HepG2 (cell line): Measurements from ENCODE around the gene MTREX. TPM values are rescaled to one million over a fixed set of nuclear protein-coding genes. Genes with fewer than 3 reads are reported as not detected.

Source experiments
- ATAC-seq: fragments of 200-7000 bp; cut with Tn5 transposase; 3 replicates; pipeline ENCODE4 v1.9.1; 2020; ENCODE audit warnings: mild to moderate bottlenecking, moderate library complexity
- BruUV-seq: library from RNA; stranded (reverse); fragments of 400-500 nt; replicated peaks from 2 replicates; lab custom pipeline; 2021; lab: Mats Ljungman, UMichigan
- CTCF ChIA-PET: fragments of 300-600 bp; formaldehyde crosslinking; extraction: SDS; loops from one replicate; lab custom pipeline; 2021; ENCODE audit warnings: low total read pairs, inconsistent platforms, low intra/inter-chr PET ratio; lab: Yijun Ruan, JAX
- POLR2A ChIA-PET: fragments of 350-600 bp; sonication (Branson Sonifier 250); formaldehyde crosslinking; loops from one replicate; lab custom pipeline; 2020; ENCODE audit warnings: antibody characterized with exemption, inconsistent platforms; lab: Yijun Ruan, JAX
- DNase-seq: peaks from one replicate; pipeline ENCODE4 v3.0.0-alpha.2; 2015; ENCODE audit warnings: low spot score
- FAIRE-seq: peaks from 3 replicates; lab custom pipeline; 2011; peaks lifted over from hg19 to GRCh38; lab: Jason Lieb, UNC
- H2AFZ ChIP-seq: one replicate; pipeline ENCODE4 v1.6.1; 2011; ENCODE audit warnings: low read length, inconsistent platforms
- H3K27ac ChIP-seq: fragments of 300-600 bp; 3 replicates; pipeline ENCODE4 v1.8.0; 2011; ENCODE audit warnings: mixed run types, mild to moderate bottlenecking, mixed read lengths, low read length, inconsistent platforms; ENCODE audit not compliant: insufficient read depth; ENCODE audit errors: extremely low read length
- H3K27me3 ChIP-seq, 2 experiments: fragments of 200-600 bp in 1 of 2; 2 replicates in 1 of 2; 3 replicates in 1 of 2; pipeline versions ENCODE4 v1.6.0 to v1.8.0; 2011; ENCODE audit warnings: low read length in 2 of 2, mild to moderate bottlenecking in 2 of 2, moderate library complexity in 2 of 2, inconsistent platforms in 1 of 2; ENCODE audit not compliant: insufficient read depth in 2 of 2, control insufficient read depth in 1 of 2
- H3K36me3 ChIP-seq, 2 experiments: fragments of 200-600 bp in 1 of 2; replicated peaks in 1 of 2; 2 replicates in 1 of 2; 3 replicates in 1 of 2; pipeline versions ENCODE4 v1.5.1 to v1.8.0; 2011; ENCODE audit warnings: low read length in 2 of 2, inconsistent platforms in 1 of 2; ENCODE audit not compliant: insufficient read depth in 2 of 2, control insufficient read depth in 1 of 2
- H3K4me1 ChIP-seq: 2 replicates; pipeline ENCODE4 v1.5.1; 2012; ENCODE audit warnings: low read length, inconsistent platforms; ENCODE audit not compliant: insufficient read depth
- H3K4me2 ChIP-seq: 2 replicates; pipeline ENCODE4 v1.6.0; 2011; ENCODE audit warnings: low read depth, low read length, inconsistent platforms
- H3K4me3 ChIP-seq, 3 experiments: fragments of 200-600 bp in 1 of 3; sonication (generic), shearing (Covaris generic) in 1 of 3; replicated peaks in 1 of 3; 2 replicates each; pipeline ENCODE4 v1.5.1; 2011 to 2016; ENCODE audit warnings: low read length in 3 of 3, inconsistent platforms in 2 of 3, low read depth in 2 of 3, mild to moderate bottlenecking in 2 of 3, control low read depth in 1 of 3, mixed read lengths in 1 of 3; ENCODE audit not compliant: insufficient read depth in 1 of 3
- H3K79me2 ChIP-seq: one replicate; pipeline ENCODE4 v1.6.1; 2011; ENCODE audit warnings: low read length, inconsistent platforms; ENCODE audit not compliant: insufficient read depth
- H3K9ac ChIP-seq: 2 replicates; pipeline ENCODE4 v1.6.0; 2011; ENCODE audit warnings: mild to moderate bottlenecking, low read depth, low read length, inconsistent platforms; ENCODE audit not compliant: insufficient read depth
- H3K9me3 ChIP-seq: 2 replicates; pipeline ENCODE4 v1.5.1; 2012; ENCODE audit warnings: mild to moderate bottlenecking, low read length
- H4K20me1 ChIP-seq: 2 replicates; pipeline ENCODE4 v1.6.0; 2011; ENCODE audit warnings: inconsistent platforms, mild to moderate bottlenecking, low read length, moderate library complexity; ENCODE audit not compliant: insufficient read depth
- EEA1 ChIP-seq: sonication (generic); formaldehyde crosslinking; IDR thresholded peaks from 2 replicates; pipeline ENCODE4 v1.5.1; 2020; ENCODE audit warnings: mild to moderate bottlenecking, missing genetic modification reagents, borderline replicate concordance
- EED ChIP-seq: sonication (generic); formaldehyde crosslinking; IDR thresholded peaks from 2 replicates; pipeline ENCODE4 v1.5.0; 2020; ENCODE audit warnings: mild to moderate bottlenecking, missing genetic modification reagents
- ELK4 ChIP-seq: sonication (generic); formaldehyde crosslinking; IDR thresholded peaks from 2 replicates; pipeline ENCODE4 v1.9.0; 2021; ENCODE audit warnings: missing genetic modification reagents, borderline replicate concordance
- GRHL1 ChIP-seq: sonication (generic); formaldehyde crosslinking; conservative IDR thresholded peaks from 2 replicates; pipeline ENCODE4 v1.8.0; 2022; ENCODE audit warnings: missing genetic modification reagents
- HDAC2 ChIP-seq: sonication (generic); formaldehyde crosslinking; IDR thresholded peaks from 2 replicates; pipeline ENCODE4 v1.4.0; 2020; ENCODE audit warnings: missing genetic modification reagents
- KDM2A ChIP-seq: sonication (generic); formaldehyde crosslinking; IDR thresholded peaks from 2 replicates; pipeline ENCODE4 v1.4.0; 2020; ENCODE audit warnings: low read depth, missing genetic modification reagents, borderline replicate concordance
- MBNL3 ChIP-seq: fragments of 250-450 bp; sonication (Bioruptor Pico); conservative IDR thresholded peaks from 2 replicates; pipeline ENCODE4 v1.8.0; 2022; ENCODE audit warnings: mild to moderate bottlenecking, inconsistent platforms
- MIXL1 ChIP-seq: IDR thresholded peaks from 2 replicates; pipeline ENCODE4 v1.6.1; 2016
- NFIB ChIP-seq: sonication (generic); formaldehyde crosslinking; IDR thresholded peaks from 2 replicates; pipeline ENCODE4 v1.9.0; 2021; ENCODE audit warnings: missing genetic modification reagents, mild to moderate bottlenecking, borderline replicate concordance
- PHF21A ChIP-seq: sonication (generic); formaldehyde crosslinking; IDR thresholded peaks from 2 replicates; pipeline ENCODE4 v1.5.0; 2020; ENCODE audit warnings: mild to moderate bottlenecking, missing genetic modification reagents
- ZKSCAN8 ChIP-seq: IDR thresholded peaks from 2 replicates; pipeline ENCODE4 v1.6.1; 2016; ENCODE audit warnings: borderline replicate concordance, missing genetic modification reagents, missing compliant biosample characterization
- ZNF383 ChIP-seq: sonication (generic); formaldehyde crosslinking; IDR thresholded peaks from 2 replicates; pipeline ENCODE4 v1.4.0; 2020; ENCODE audit warnings: missing genetic modification reagents, mild to moderate bottlenecking, borderline replicate concordance
- ZNF431 ChIP-seq: sonication (generic); formaldehyde crosslinking; IDR thresholded peaks from 2 replicates; pipeline ENCODE4 v1.9.0; 2022; ENCODE audit warnings: missing genetic modification reagents, low read depth, mild to moderate bottlenecking, borderline replicate concordance
- ZNF556 ChIP-seq: sonication (generic); formaldehyde crosslinking; IDR thresholded peaks from 2 replicates; pipeline ENCODE4 v1.4.0; 2020; ENCODE audit warnings: mild to moderate bottlenecking, missing genetic modification reagents, borderline replicate concordance
- ZNF713 ChIP-seq: sonication (generic); formaldehyde crosslinking; IDR thresholded peaks from 2 replicates; pipeline ENCODE4 v1.4.0; 2020; ENCODE audit warnings: mild to moderate bottlenecking, missing genetic modification reagents
- WGBS: methylation state at CpG from one replicate; pipeline ENCODE4 v1.1.6; 2017; ENCODE audit warnings: low lambda C conversion rate; 5-methylcytosine and 5-hydroxymethylcytosine counted together
- in situ Hi-C: cut with HindIII; loops from 2 replicates; pipeline ENCODE4 v1.10.0; 2017; ENCODE audit warnings: low pct_unique_long_range_greater_than_20kb; ENCODE audit not compliant: extremely low pct_ligation_motif_present
- intact Hi-C: fragments of 100-400 bp; cut with micrococcal nuclease; formaldehyde crosslinking; loops from one replicate; pipeline ENCODE4 v1.10.0; 2022; ENCODE audit not compliant: unreplicated experiment
- polyA plus RNA-seq, 8 experiments: library from polyadenylated mRNA; depleted of rRNA in 3 of 8; stranded (reverse) in 7 of 8; unstranded in 1 of 8; fragments of >200 nt; fragmentation: Illumina TruSeq in 4 of 8; extraction: Trizol in 4 of 8; gene quantifications; 2 replicates each; pipeline versions ENCODE4 v1.2.1 to v1.2.3, GENCODE V29; 2011 to 2016; ENCODE audit warnings: low read depth in 4 of 8, missing spikeins in 1 of 8, mixed read lengths in 1 of 8; ENCODE audit not compliant: insufficient read depth in 1 of 8
- total RNA-seq, 5 experiments: library from RNA; depleted of rRNA; stranded (reverse); fragments of >200 nt; fragmentation: Illumina TruSeq; extraction: Trizol; gene quantifications; 2 replicates each; pipeline ENCODE4 v1.2.3, GENCODE V29; 2016; ENCODE audit warnings: low read depth in 1 of 5
- TF ChIP-seq, protein P1 (sequence below): sonication (generic); formaldehyde crosslinking; IDR thresholded peaks from 2 replicates; pipeline ENCODE4 v1.4.0; 2020; ENCODE audit warnings: missing genetic modification reagents, borderline replicate concordance
- TF ChIP-seq, protein P2 (sequence below): sonication (generic); formaldehyde crosslinking; IDR thresholded peaks from 2 replicates; pipeline ENCODE4 v1.4.0; 2020; ENCODE audit warnings: missing genetic modification reagents

MTREX gene
- total and polyA plus RNA-seq, 2 of the 13 experiments (the other 11 are each of a cell fraction or from before 2014, with no cell fraction given), result 16.4 to 91.5 TPM

DNA sequence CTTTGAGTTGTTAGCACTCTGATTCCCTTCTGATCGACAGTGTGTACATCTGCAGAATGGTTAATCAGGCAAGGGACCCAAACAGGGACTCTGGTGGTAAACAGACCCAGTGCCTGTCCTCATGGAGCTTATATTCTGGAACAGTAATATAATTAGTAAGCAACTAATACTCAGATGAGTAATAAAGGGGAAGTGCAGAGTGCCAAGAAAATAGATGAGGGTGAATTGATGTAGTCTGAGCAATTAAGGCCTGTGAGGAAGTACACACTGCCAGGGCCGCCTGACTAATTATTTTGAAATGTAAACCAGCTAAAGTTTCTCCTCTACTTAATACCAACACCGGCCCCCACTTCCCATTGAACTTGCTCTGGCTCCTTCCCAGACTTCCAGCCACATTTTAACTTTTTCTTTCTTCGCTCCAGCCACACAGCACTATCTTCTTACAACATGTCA, 4.5 kb upstream of the MTREX start:
- no peak overlapping the region for H3K27ac ChIP-seq
- in situ Hi-C loops (no loop called here), intact Hi-C loops (no loop called here)
- peaks cover 45% of the 10 kb centered on the region for H3K4me1 ChIP-seq
- FAIRE-seq (no peak), DNase-seq (no peak), ATAC-seq (no peak)
- no peaks in the 10 kb centered on the region; a peak in 1 of 5 replicates for H3K27me3 ChIP-seq
- ChIA-PET CTCF (no interaction called here), POLR2A (no interaction called here)
- peaks cover 0 to 5% of the 10 kb centered on the region in 2 experiments; a peak in 3 of 5 replicates for H3K36me3 ChIP-seq
- no peaks in the 10 kb centered on the region for H4K20me1 ChIP-seq
- TF ChIP-seq KDM2A (no peak), HDAC2 (no peak), NFIB (no peak), ZKSCAN8 (CRISPR knock-in tag) (no peak), EEA1 (CRISPR knock-in tag) (no peak), ZNF713 (no peak), ELK4 (CRISPR knock-in tag) (no peak), MIXL1 (CRISPR knock-in tag) (no peak), PHF21A (CRISPR knock-in tag) (no peak), EED (CRISPR knock-in tag) (no peak), ZNF556 (CRISPR knock-in tag) (no peak), GRHL1 (CRISPR knock-in tag) (no peak), ZNF383 (no peak), ZNF431 (CRISPR knock-in tag) (no peak), MBNL3 (CRISPR knock-in tag) (no peak)
- TF ChIP-seq, protein P1, sequence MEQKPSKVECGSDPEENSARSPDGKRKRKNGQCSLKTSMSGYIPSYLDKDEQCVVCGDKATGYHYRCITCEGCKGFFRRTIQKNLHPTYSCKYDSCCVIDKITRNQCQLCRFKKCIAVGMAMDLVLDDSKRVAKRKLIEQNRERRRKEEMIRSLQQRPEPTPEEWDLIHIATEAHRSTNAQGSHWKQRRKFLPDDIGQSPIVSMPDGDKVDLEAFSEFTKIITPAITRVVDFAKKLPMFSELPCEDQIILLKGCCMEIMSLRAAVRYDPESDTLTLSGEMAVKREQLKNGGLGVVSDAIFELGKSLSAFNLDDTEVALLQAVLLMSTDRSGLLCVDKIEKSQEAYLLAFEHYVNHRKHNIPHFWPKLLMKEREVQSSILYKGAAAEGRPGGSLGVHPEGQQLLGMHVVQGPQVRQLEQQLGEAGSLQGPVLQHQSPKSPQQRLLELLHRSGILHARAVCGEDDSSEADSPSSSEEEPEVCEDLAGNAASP (CRISPR knock-in tag), result no peak
- TF ChIP-seq, protein P2, sequence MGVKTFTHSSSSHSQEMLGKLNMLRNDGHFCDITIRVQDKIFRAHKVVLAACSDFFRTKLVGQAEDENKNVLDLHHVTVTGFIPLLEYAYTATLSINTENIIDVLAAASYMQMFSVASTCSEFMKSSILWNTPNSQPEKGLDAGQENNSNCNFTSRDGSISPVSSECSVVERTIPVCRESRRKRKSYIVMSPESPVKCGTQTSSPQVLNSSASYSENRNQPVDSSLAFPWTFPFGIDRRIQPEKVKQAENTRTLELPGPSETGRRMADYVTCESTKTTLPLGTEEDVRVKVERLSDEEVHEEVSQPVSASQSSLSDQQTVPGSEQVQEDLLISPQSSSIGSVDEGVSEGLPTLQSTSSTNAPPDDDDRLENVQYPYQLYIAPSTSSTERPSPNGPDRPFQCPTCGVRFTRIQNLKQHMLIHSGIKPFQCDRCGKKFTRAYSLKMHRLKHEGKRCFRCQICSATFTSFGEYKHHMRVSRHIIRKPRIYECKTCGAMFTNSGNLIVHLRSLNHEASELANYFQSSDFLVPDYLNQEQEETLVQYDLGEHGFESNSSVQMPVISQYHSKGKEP (CRISPR knock-in tag), result no peak
- peaks cover 61% of the 10 kb centered on the region for H3K79me2 ChIP-seq
- H3K9me3 ChIP-seq, result no peaks in the 10 kb centered on the region; the same call in 1 of the 2 replicates
- no peak overlapping the region for H3K4me3 ChIP-seq
- H2AFZ ChIP-seq, result no peak overlapping the region
- WGBS, result 97% methylated on average over 4 of the region's 4 CpGs
- no TSS peak for BruUV-seq
- H3K4me2 ChIP-seq, result no peak overlapping the region
- H3K9ac ChIP-seq, result no peak overlapping the region
